Measurements from ENCODE around the gene MTMR10.

Gene MTMR10

GRCh38 chr15:30992249-30992864, 929 bp upstream of the MTMR10 start:
- TF ChIP-seq CTCF (conservative IDR thresholded peaks at IDR 0.05) (no peak), ZFX (IDR thresholded peaks at IDR 0.05) (no peak)
- peak overlapping the region; percentile 84 for H3K27ac ChIP-seq

- peak overlapping the region; percentile 84 for H3K27ac ChIP-seq
- TF ChIP-seq CTCF (conservative IDR thresholded peaks at IDR 0.05), result no peak
- TF ChIP-seq ZFX (IDR thresholded peaks at IDR 0.05), result no peak
These were observed 778 bp downstream of the MTMR10 start for GRCh38 chr15:30990446-30991254.

GRCh38 chr15:30990036-30990435, 1.4 kb downstream of the MTMR10 start:
- no peak for TF ChIP-seq CTCF (conservative IDR thresholded peaks at IDR 0.05)
- TF ChIP-seq ZFX (IDR thresholded peaks at IDR 0.05), result no peak
- H3K27ac ChIP-seq, result no peak overlapping the region

GRCh38 chr15:30985081-30985531, 6.3 kb downstream of the MTMR10 start:
- H3K27ac ChIP-seq, result no peak overlapping the region; the same call in 1 of the 2 replicates
- TF ChIP-seq CTCF (conservative IDR thresholded peaks at IDR 0.05), result no peak
- no peak for TF ChIP-seq ZFX (IDR thresholded peaks at IDR 0.05)

GRCh38 chr15:30984542-30984941, 6.9 kb downstream of the MTMR10 start:
- peak overlapping the region; percentile 13; the same call in 1 of the 2 replicates for H3K27ac ChIP-seq
- TF ChIP-seq ZFX (IDR thresholded peaks at IDR 0.05) (no peak), CTCF (conservative IDR thresholded peaks at IDR 0.05) (no peak)

GRCh38 chr15:30984118-30984517, 7.3 kb downstream of the MTMR10 start:
- H3K27ac ChIP-seq, result no peak overlapping the region
- TF ChIP-seq ZFX (IDR thresholded peaks at IDR 0.05) (no peak), CTCF (conservative IDR thresholded peaks at IDR 0.05) (no peak)

- TF ChIP-seq ZFX (IDR thresholded peaks at IDR 0.05), result no peak
- TF ChIP-seq CTCF (conservative IDR thresholded peaks at IDR 0.05), result no peak
- H3K27ac ChIP-seq, result no peak overlapping the region
These were observed 12.0 kb downstream of the MTMR10 start for GRCh38 chr15:30979457-30979856.
